Measurements from ENCODE around the gene PCDHGC3. TPM values are rescaled to one million over a fixed set of nuclear protein-coding genes. Genes with fewer than 3 reads are reported as not detected.

Gene PCDHGC3
- 81.9 and 107 TPM in 2 replicates for total RNA-seq

GRCh38 chr5:141475625-141476131, at the start of gene PCDHGC3:
TSS of gene PCDHGC3 (plus strand) at chr5:141475966. CDS start at chr5:141476117, 151 bp downstream.

GRCh38 chr5:141430332-141431113, 45.2 kb upstream of the PCDHGC3 start, which contains the start of gene PCDHGA12:
TSS of gene PCDHGA12 (plus strand) at chr5:141430507. CDS start at chr5:141430760, 253 bp downstream.

GRCh38 chr5:141484641-141485311, 9.0 kb downstream of the PCDHGC3 start, which contains the start of gene PCDHGC4:
TSS of gene PCDHGC4 (plus strand) at chr5:141485030. CDS start at chr5:141485174, 144 bp downstream.

GRCh38 chr5:141488591-141489561, 13.1 kb downstream of the PCDHGC3 start, which contains the start of gene PCDHGC5:
TSS of gene PCDHGC5 (plus strand) at chr5:141489081. CDS start at chr5:141489241, 160 bp downstream.

Other genes starting within 250 kb of the PCDHGC3 start
- gene PCDHB15, start 230.6 kb upstream of the PCDHGC3 start, total RNA-seq = under 0.01 and 0.14 TPM in 2 replicates
- gene SLC25A2, start 171.9 kb upstream of the PCDHGC3 start, total RNA-seq = 0.44 and 2.0 TPM in 2 replicates
- 43.1 and 61.6 TPM in 2 replicates for gene TAF7, start 155.2 kb upstream of the PCDHGC3 start, total RNA-seq
- gene PCDHGA1, start 145.5 kb upstream of the PCDHGC3 start, total RNA-seq = 0.43 and 0.88 TPM in 2 replicates
- 2.0 and 6.3 TPM in 2 replicates for gene PCDHGA2, start 137.2 kb upstream of the PCDHGC3 start, total RNA-seq
- gene PCDHGA3, start 132.1 kb upstream of the PCDHGC3 start, total RNA-seq = 4.0 and 5.5 TPM in 2 replicates
- 1.8 and 1.9 TPM in 2 replicates for gene PCDHGB1, start 125.9 kb upstream of the PCDHGC3 start, total RNA-seq
- 5.0 and 6.1 TPM in 2 replicates for gene PCDHGA4, start 120.9 kb upstream of the PCDHGC3 start, total RNA-seq
- 2.2 and 3.1 TPM in 2 replicates for gene PCDHGB2, start 116.0 kb upstream of the PCDHGC3 start, total RNA-seq
- 1.5 and 1.9 TPM in 2 replicates for gene PCDHGA5, start 111.8 kb upstream of the PCDHGC3 start, total RNA-seq
- gene PCDHGB3, start 105.7 kb upstream of the PCDHGC3 start, total RNA-seq = 2.6 and 3.3 TPM in 2 replicates
- 4.3 and 4.8 TPM in 2 replicates for gene PCDHGA6, start 102.1 kb upstream of the PCDHGC3 start, total RNA-seq
- 4.3 and 7.7 TPM in 2 replicates for gene PCDHGA7, start 93.2 kb upstream of the PCDHGC3 start, total RNA-seq
- 28.2 and 30.4 TPM in 2 replicates for gene PCDHGB4, start 88.3 kb upstream of the PCDHGC3 start, total RNA-seq
- 2.4 and 3.3 TPM in 2 replicates for gene PCDHGA8, start 83.3 kb upstream of the PCDHGC3 start, total RNA-seq
- 27.3 and 27.4 TPM in 2 replicates for gene PCDHGB5, start 78.0 kb upstream of the PCDHGC3 start, total RNA-seq
- 4.6 and 6.2 TPM in 2 replicates for gene PCDHGA9, start 73.2 kb upstream of the PCDHGC3 start, total RNA-seq
- 4.3 and 5.3 TPM in 2 replicates for gene PCDHGB6, start 67.9 kb upstream of the PCDHGC3 start, total RNA-seq
- gene PCDHGA10, start 63.0 kb upstream of the PCDHGC3 start, total RNA-seq = 13.2 and 14.0 TPM in 2 replicates
- gene PCDHGB7, start 58.3 kb upstream of the PCDHGC3 start, total RNA-seq = 7.6 and 14.0 TPM in 2 replicates
- 12.7 and 19.2 TPM in 2 replicates for gene PCDHGA11, start 54.9 kb upstream of the PCDHGC3 start, total RNA-seq
- 30.0 and 37.5 TPM in 2 replicates for gene PCDHGA12, start 45.5 kb upstream of the PCDHGC3 start, total RNA-seq
- gene PCDHGC4, start 9.1 kb downstream of the PCDHGC3 start, total RNA-seq = 4.4 and 5.0 TPM in 2 replicates
- 3.9 and 6.6 TPM in 2 replicates for gene PCDHGC5, start 13.1 kb downstream of the PCDHGC3 start, total RNA-seq
- gene DIAPH1, start 143.0 kb downstream of the PCDHGC3 start, total RNA-seq = 14.9 and 38.7 TPM in 2 replicates
- 38.1 and 71.7 TPM in 2 replicates for gene HDAC3, start 160.9 kb downstream of the PCDHGC3 start, total RNA-seq
- 6.7 and 9.6 TPM in 2 replicates for gene RELL2, start 161.0 kb downstream of the PCDHGC3 start, total RNA-seq
- 25.2 and 26.3 TPM in 2 replicates for gene FCHSD1, start 175.5 kb downstream of the PCDHGC3 start, total RNA-seq
- gene ARAP3, start 206.3 kb downstream of the PCDHGC3 start, total RNA-seq = 6.1 and 20.0 TPM in 2 replicates

Data from placental pericyte (primary cell).